ENCODE data around the gene JCHAIN.
"Not testable (repeated sequence)": the region's sequence is repeated elsewhere in the genome, so short reads cannot be mapped to it uniquely, and the experiment has no call there.

DNA sequence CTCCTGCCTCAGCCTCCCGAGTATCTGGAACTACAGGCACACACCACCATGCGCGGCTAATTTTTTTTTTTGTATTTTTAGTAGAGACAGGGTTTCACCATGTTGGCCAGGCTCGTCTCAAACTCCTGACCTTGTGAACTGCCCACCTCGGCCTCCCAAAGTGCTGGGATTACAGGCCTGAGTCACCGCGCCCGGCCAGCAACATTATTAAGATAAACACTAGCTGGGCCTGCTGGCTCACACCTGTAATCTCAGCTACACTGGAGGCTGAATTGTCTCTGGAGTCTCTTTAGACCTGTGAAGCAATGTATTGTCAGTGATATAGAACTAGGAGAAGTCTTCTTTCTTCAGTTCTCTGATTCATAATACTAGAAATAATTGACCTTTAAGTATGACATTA, 32.1 kb upstream of the JCHAIN start:
- TF ChIP-seq POLR2A (IDR thresholded peaks at IDR 0.05): not testable (repeated sequence)
- TF ChIP-seq, protein P1, sequence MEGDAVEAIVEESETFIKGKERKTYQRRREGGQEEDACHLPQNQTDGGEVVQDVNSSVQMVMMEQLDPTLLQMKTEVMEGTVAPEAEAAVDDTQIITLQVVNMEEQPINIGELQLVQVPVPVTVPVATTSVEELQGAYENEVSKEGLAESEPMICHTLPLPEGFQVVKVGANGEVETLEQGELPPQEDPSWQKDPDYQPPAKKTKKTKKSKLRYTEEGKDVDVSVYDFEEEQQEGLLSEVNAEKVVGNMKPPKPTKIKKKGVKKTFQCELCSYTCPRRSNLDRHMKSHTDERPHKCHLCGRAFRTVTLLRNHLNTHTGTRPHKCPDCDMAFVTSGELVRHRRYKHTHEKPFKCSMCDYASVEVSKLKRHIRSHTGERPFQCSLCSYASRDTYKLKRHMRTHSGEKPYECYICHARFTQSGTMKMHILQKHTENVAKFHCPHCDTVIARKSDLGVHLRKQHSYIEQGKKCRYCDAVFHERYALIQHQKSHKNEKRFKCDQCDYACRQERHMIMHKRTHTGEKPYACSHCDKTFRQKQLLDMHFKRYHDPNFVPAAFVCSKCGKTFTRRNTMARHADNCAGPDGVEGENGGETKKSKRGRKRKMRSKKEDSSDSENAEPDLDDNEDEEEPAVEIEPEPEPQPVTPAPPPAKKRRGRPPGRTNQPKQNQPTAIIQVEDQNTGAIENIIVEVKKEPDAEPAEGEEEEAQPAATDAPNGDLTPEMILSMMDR (IDR thresholded peaks at IDR 0.05): not testable (repeated sequence)

All from lower leg skin (tissue), 3 donors.